GM12878 (cell line): ENCODE data around the gene AGBL5. TPM values are rescaled to one million over a fixed set of nuclear protein-coding genes. Genes with fewer than 3 reads are reported as not detected.

ENCODE experiments used
- ATAC-seq: fragments of 200-7000 bp; cut with Tn5 transposase; 3 replicates; pipeline ENCODE4 v1.9.1; 2020; ENCODE audit warnings: mild to moderate bottlenecking, moderate library complexity
- BruUV-seq: library from RNA; stranded (reverse); fragments of 400-500 nt; replicated peaks from 2 replicates; lab custom pipeline; 2021; lab: Mats Ljungman, UMichigan
- CTCF ChIA-PET: fragments of 300-600 bp; sonication (Branson Sonifier 250); formaldehyde crosslinking; extraction: SDS; loops from one replicate; lab custom pipeline; 2021; ENCODE audit warnings: inconsistent platforms; lab: Yijun Ruan, JAX
- POLR2A ChIA-PET: fragments of 350-600 bp; formaldehyde crosslinking; extraction: SDS; loops from one replicate; lab custom pipeline; 2021; ENCODE audit warnings: inconsistent platforms; lab: Charles Lee
- RAD21 ChIA-PET: fragments of 300-600 bp; sonication (Branson Sonifier 250); formaldehyde crosslinking; loops from one replicate; lab custom pipeline; 2023; ENCODE audit warnings: antibody characterized with exemption; ENCODE audit not compliant: unreplicated experiment; lab: Charles Lee
- SMC1A ChIA-PET: fragments of 300-600 bp; sonication (Branson Sonifier 250); formaldehyde crosslinking; loops from one replicate; lab custom pipeline; 2023; ENCODE audit not compliant: unreplicated experiment, uncharacterized antibody; lab: Charles Lee
- DNase-seq: peaks from one replicate; pipeline ENCODE4 v3.0.0-alpha.2; 2011; ENCODE audit warnings: low read depth, low spot score
- FAIRE-seq: peaks from 3 replicates; lab custom pipeline; 2011; peaks lifted over from hg19 to GRCh38; lab: Jason Lieb, UNC
- H2AFZ ChIP-seq: 2 replicates; pipeline ENCODE4 v1.6.0; 2011; ENCODE audit warnings: low read depth, low read length, control low read depth; ENCODE audit not compliant: control insufficient read depth
- H3K27ac ChIP-seq: 2 replicates; pipeline ENCODE4 v1.5.1; 2011; ENCODE audit warnings: control low read depth; ENCODE audit not compliant: control insufficient read depth, insufficient read depth
- H3K27me3 ChIP-seq, 2 experiments: replicated peaks in 1 of 2; 2 replicates each; pipeline versions ENCODE4 v1.6.0 to v1.6.1; 2011; ENCODE audit warnings: low read length in 1 of 2; ENCODE audit not compliant: control insufficient read depth in 2 of 2, insufficient read depth in 2 of 2
- H3K36me3 ChIP-seq, 2 experiments: 2 replicates each; pipeline ENCODE4 v1.5.1; 2011; ENCODE audit warnings: low read length in 1 of 2; ENCODE audit not compliant: control insufficient read depth in 2 of 2, insufficient read depth in 2 of 2
- H3K4me1 ChIP-seq: 2 replicates; pipeline ENCODE4 v1.6.1; 2011; ENCODE audit warnings: mild to moderate bottlenecking, low read length, moderate library complexity, mixed read lengths; ENCODE audit not compliant: control insufficient read depth, insufficient read depth
- H3K4me2 ChIP-seq: 2 replicates; pipeline ENCODE4 v1.6.0; 2011; ENCODE audit warnings: control low read depth; ENCODE audit not compliant: control insufficient read depth, insufficient read depth
- H3K4me3 ChIP-seq: fragments of 200-600 bp; sonication (generic); 2 replicates; pipeline ENCODE4 v1.5.1; 2016
- H3K79me2 ChIP-seq: 2 replicates; pipeline ENCODE4 v1.6.0; 2011; ENCODE audit warnings: low read length; ENCODE audit not compliant: control insufficient read depth, insufficient read depth
- H3K9ac ChIP-seq: 2 replicates; pipeline ENCODE4 v1.8.0; 2011; ENCODE audit warnings: low read length, control low read depth, mixed read lengths; ENCODE audit not compliant: control insufficient read depth, insufficient read depth
- H3K9me3 ChIP-seq: replicated peaks from 3 replicates; pipeline ENCODE4 v1.5.1; 2011; ENCODE audit warnings: mild to moderate bottlenecking, low read length; ENCODE audit not compliant: control insufficient read depth, insufficient read depth
- H4K20me1 ChIP-seq: 2 replicates; pipeline ENCODE4 v1.6.0; 2011; ENCODE audit not compliant: control insufficient read depth, insufficient read depth
- ELK1 ChIP-seq: IDR thresholded peaks from 2 replicates; pipeline ENCODE4 v1.6.1; 2012; ENCODE audit warnings: low read depth, low read length, improper control_type of control experiment
- NFIC ChIP-seq: IDR thresholded peaks from 2 replicates; pipeline ENCODE4 v1.6.1; 2012; ENCODE audit warnings: low read depth, mild to moderate bottlenecking, inconsistent platforms, low read length, moderate library complexity
- POLR2A ChIP-seq: IDR thresholded peaks from 2 replicates; pipeline ENCODE4 v1.6.1; 2011; ENCODE audit warnings: low read depth, mild to moderate bottlenecking, low read length
- POLR2AphosphoS5 ChIP-seq: IDR thresholded peaks from 2 replicates; pipeline ENCODE4 v1.6.1; 2011; ENCODE audit warnings: mild to moderate bottlenecking, low read length, inconsistent platforms
- YY1 ChIP-seq: IDR thresholded peaks from 2 replicates; pipeline ENCODE4 v1.6.1; 2011; ENCODE audit warnings: low read depth, mild to moderate bottlenecking, low read length
- WGBS: methylation state at CpG from one replicate; pipeline ENCODE4 v1.1.6; 2016; ENCODE audit warnings: low lambda C conversion rate; ENCODE audit not compliant: insufficient replicate concordance, insufficient coverage; ENCODE audit errors: missing lambda C conversion rate; 5-methylcytosine and 5-hydroxymethylcytosine counted together
- in situ Hi-C: fragments of 300-500 bp; cut with MboI; formaldehyde crosslinking; loops from 9 replicates; pipeline ENCODE4 v1.14.3; 2018; ENCODE audit warnings: mixed read lengths
- intact Hi-C: fragments of 100-400 bp; cut with micrococcal nuclease; formaldehyde crosslinking; loops from one replicate; pipeline ENCODE4 v1.14.2; 2022; ENCODE audit not compliant: unreplicated experiment
- polyA plus RNA-seq, 11 experiments: library from polyadenylated mRNA; depleted of rRNA in 4 of 11; unstranded in 6 of 11; stranded (reverse) in 5 of 11; fragments of >200 nt; fragmentation: Nextera tagmentation in 4 of 11; fragmentation: Illumina TruSeq in 1 of 11; extraction: Ambion mirVana in 4 of 11; extraction: Trizol in 1 of 11; gene quantifications; 1 replicate in 1 of 11; 2 replicates in 10 of 11; pipeline versions ENCODE4 v1.2.1 to v1.2.3, GENCODE V29; 2011 to 2016; ENCODE audit warnings: inconsistent platforms in 2 of 11, missing spikeins in 2 of 11, low read depth in 1 of 11
- total RNA-seq, 4 experiments: library from RNA; depleted of rRNA in 3 of 4; stranded (reverse); fragments of >200 nt in 3 of 4; fragmentation: Illumina TruSeq in 1 of 4; extraction: Trizol in 1 of 4; gene quantifications; 2 replicates each; pipeline versions ENCODE4 v1.2.1 to v1.2.3, GENCODE V29; 2013 to 2021

Gene AGBL5
- total and polyA plus RNA-seq, 10 of the 15 experiments (the other 5 are each of a cell fraction or from before 2014, with no cell fraction given): 1.9 to 28.5 (median 19.5) TPM

DNA sequence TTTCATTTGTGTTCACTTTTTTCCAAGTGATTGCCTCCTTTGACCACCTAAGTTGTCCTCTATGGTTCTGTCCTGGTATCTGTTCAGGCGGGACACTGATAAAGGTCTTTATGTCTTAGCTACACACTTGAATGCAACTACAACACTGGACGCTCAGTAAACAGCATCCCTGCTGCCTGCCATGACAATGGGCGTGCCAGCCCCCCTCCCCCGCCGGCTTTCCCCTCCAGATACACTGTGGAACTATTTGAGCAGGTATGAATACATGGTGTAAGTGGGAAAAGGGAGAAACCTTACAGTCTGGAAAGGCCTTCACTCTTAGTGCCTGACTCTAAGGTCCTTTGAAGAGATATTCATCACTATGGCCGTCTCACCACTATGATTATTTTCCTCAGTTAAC lies 5.7 kb downstream of the AGBL5 start:
- H4K20me1 ChIP-seq: no peaks in the 10 kb centered on the region
- H3K27me3 ChIP-seq: no peaks in the 10 kb centered on the region
- no peak for DNase-seq
- in situ Hi-C loops: no loop called here
- H3K4me1 ChIP-seq: peaks cover 3% of the 10 kb centered on the region; the same call in 1 of the 2 replicates
- CTCF ChIA-PET: interaction anchor here (0.6 kb wide), 1 partner anchor 223 kb away, joined by 3 read pairs; no protein-coding TSS in a partner anchor
- no peaks in the 10 kb centered on the region for H3K9me3 ChIP-seq
- SMC1A ChIA-PET: no interaction called here
- no peak overlapping the region for H2AFZ ChIP-seq
- H3K4me3 ChIP-seq: no peak overlapping the region
- FAIRE-seq: no peak
- BruUV-seq: no TSS peak
- WGBS: 71% methylated on average over 6 of the region's 6 CpGs
- RAD21 ChIA-PET: no interaction called here
- no peak overlapping the region for H3K27ac ChIP-seq
- ATAC-seq: no peak
- H3K4me2 ChIP-seq: no peak overlapping the region
- no peak overlapping the region for H3K9ac ChIP-seq
- H3K79me2 ChIP-seq: no peaks in the 10 kb centered on the region
- TF ChIP-seq YY1 (no peak), ELK1 (no peak)
- peaks cover 3 to 27% of the 10 kb centered on the region in 2 experiments for H3K36me3 ChIP-seq
- POLR2A ChIA-PET: interaction anchor here (0.7 to 8.9 kb wide), 2 partner anchors 12 to 310 kb away, joined by 3 to 139 read pairs; partner anchors contain the start of gene OST4
- intact Hi-C loops: no loop called here

DNA sequence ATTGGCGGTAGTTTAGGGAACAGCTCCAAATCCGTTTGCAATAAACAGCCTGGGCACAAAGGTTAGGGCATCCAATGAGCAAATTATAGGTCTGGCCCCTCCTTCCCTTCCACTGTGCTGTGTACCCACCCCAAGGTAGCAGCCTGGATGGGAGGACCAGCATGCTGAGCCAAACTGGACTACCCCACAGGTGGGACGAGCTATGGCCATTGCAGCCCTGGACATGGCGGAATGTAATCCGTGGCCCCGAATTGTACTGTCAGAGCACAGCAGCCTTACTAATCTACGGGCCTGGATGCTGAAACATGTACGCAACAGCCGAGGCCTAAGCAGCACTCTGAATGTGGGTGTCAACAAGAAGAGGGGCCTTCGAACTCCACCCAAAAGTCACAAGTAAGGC lies 6.7 kb downstream of the AGBL5 start:
- TF ChIP-seq POLR2A (peak; percentile 62), POLR2AphosphoS5 (peak; percentile 26; the same call in 1 of the 2 replicates), NFIC (no peak)
- TF ChIP-seq, all 136 proteins: peak for 2
- no peak overlapping the region for H3K27ac ChIP-seq
- ChIA-PET CTCF (interaction anchor here (1.0 kb wide), 1 partner anchor 10 kb away, joined by 3 read pairs; no protein-coding TSS in a partner anchor), POLR2A (interaction anchor here (0.7 to 0.9 kb wide), 2 partner anchors 10 to 309 kb away, joined by 3 to 4 read pairs; no protein-coding TSS in a partner anchor), RAD21 (interaction anchor here (1.1 kb wide), 1 partner anchor 8 kb away, joined by 3 read pairs; no protein-coding TSS in a partner anchor), SMC1A (interaction anchor here (0.6 to 1.0 kb wide), 3 partner anchors 16 to 1168 kb away, joined by 3 read pairs; no protein-coding TSS in a partner anchor)
- no peaks in the 10 kb centered on the region for H3K9me3 ChIP-seq
- in situ Hi-C loops: no loop called here
- no peak overlapping the region for H2AFZ ChIP-seq
- whole genome bisulfite sequencing: 87% methylated on average over 10 of the region's 10 CpGs
- H3K4me2 ChIP-seq: no peak overlapping the region
- FAIRE-seq: no peak
- H3K27me3 ChIP-seq: no peaks in the 10 kb centered on the region
- BruUV-seq: no TSS peak
- no peaks in the 10 kb centered on the region for H3K4me1 ChIP-seq
- no peak overlapping the region for H3K9ac ChIP-seq
- intact Hi-C loops: no loop called here
- H3K4me3 ChIP-seq: no peak overlapping the region
- no peak for DNase-seq
- ATAC-seq: no peak
- no peaks in the 10 kb centered on the region for H4K20me1 ChIP-seq
- H3K36me3 ChIP-seq: peaks cover 3 to 24% of the 10 kb centered on the region in 2 experiments
- H3K79me2 ChIP-seq: no peaks in the 10 kb centered on the region
